SK-N-SH (cell line): ENCODE measurements around the gene AKT3.

Experiments used
- EZH2phosphoT487 ChIP-seq: fragments of 200-600 bp; sonication (generic); IDR thresholded peaks from 2 replicates; pipeline ENCODE4 v1.6.1; 2017; ENCODE audit warnings: low read depth, mixed run types, mild to moderate bottlenecking, antibody characterized with exemption, moderate library complexity, borderline replicate concordance
- GATA2 ChIP-seq: sonication (generic); formaldehyde crosslinking; IDR thresholded peaks from 2 replicates; pipeline ENCODE4 v1.5.0; 2020; ENCODE audit warnings: mild to moderate bottlenecking, missing genetic modification reagents
- JUND ChIP-seq: IDR thresholded peaks from 2 replicates; pipeline ENCODE4 v1.4.0; 2012
- MEF2A ChIP-seq: IDR thresholded peaks from 2 replicates; pipeline ENCODE4 v1.4.0; 2012; ENCODE audit warnings: low read depth, borderline replicate concordance
- POLR2AphosphoS5 ChIP-seq: IDR thresholded peaks from 2 replicates; pipeline ENCODE4 v1.6.1; 2012; ENCODE audit warnings: low read depth, low read length
- RCOR1 ChIP-seq: fragments of 150-350 bp; IDR thresholded peaks from 2 replicates; pipeline ENCODE4 v1.6.1; 2017; ENCODE audit warnings: antibody characterized with exemption, low read length
- RFX5 ChIP-seq: IDR thresholded peaks from 2 replicates; pipeline ENCODE4 v1.6.1; 2012; ENCODE audit warnings: mild to moderate bottlenecking, improper control_type of control experiment, low read length
- SIN3A ChIP-seq: IDR thresholded peaks from 2 replicates; pipeline ENCODE4 v1.6.1; 2012; ENCODE audit warnings: low read depth, mild to moderate bottlenecking, low read length, moderate library complexity, borderline replicate concordance
- TCF12 ChIP-seq: IDR thresholded peaks from 2 replicates; pipeline ENCODE4 v1.4.0; 2012
- TEAD4 ChIP-seq: IDR thresholded peaks from 2 replicates; pipeline ENCODE4 v1.4.0; 2012; ENCODE audit warnings: mild to moderate bottlenecking, borderline replicate concordance; ENCODE audit not compliant: insufficient read depth
- TF ChIP-seq, protein P1 (sequence below): fragments of 200-600 bp; sonication (generic); IDR thresholded peaks from 2 replicates; pipeline ENCODE4 v1.6.1; 2017; ENCODE audit warnings: antibody characterized with exemption, mild to moderate bottlenecking, moderate library complexity
- TF ChIP-seq, protein P2 (sequence below): fragments of 150-350 bp; IDR thresholded peaks from 2 replicates; pipeline ENCODE4 v1.6.1; 2016; ENCODE audit warnings: mild to moderate bottlenecking, low read depth, low read length
- TF ChIP-seq, protein P3 (sequence below): IDR thresholded peaks from 2 replicates; pipeline ENCODE4 v1.6.1; 2012; ENCODE audit warnings: mild to moderate bottlenecking, low read depth, low read length, moderate library complexity

DNA sequence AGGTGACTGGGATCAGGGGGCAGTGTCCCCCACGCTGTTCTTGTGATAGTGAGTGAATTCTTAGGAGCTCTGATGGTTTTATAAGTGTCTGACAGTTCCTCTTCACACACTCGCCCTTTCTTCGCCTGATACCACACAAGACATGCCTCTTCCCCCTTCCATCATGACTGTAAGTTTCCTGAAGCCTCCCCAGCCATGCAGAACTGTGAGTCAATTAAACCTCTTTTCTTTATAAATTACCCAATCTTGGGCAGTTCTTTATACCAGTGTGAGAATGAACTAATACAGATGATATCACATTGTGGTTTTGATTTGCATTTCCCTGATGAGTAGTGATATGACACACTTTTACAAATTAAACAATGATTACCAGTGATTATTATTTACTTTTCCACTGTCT is 229.9 kb downstream of the AKT3 start:
- no peak for TF ChIP-seq TCF12
- TF ChIP-seq, protein P1, sequence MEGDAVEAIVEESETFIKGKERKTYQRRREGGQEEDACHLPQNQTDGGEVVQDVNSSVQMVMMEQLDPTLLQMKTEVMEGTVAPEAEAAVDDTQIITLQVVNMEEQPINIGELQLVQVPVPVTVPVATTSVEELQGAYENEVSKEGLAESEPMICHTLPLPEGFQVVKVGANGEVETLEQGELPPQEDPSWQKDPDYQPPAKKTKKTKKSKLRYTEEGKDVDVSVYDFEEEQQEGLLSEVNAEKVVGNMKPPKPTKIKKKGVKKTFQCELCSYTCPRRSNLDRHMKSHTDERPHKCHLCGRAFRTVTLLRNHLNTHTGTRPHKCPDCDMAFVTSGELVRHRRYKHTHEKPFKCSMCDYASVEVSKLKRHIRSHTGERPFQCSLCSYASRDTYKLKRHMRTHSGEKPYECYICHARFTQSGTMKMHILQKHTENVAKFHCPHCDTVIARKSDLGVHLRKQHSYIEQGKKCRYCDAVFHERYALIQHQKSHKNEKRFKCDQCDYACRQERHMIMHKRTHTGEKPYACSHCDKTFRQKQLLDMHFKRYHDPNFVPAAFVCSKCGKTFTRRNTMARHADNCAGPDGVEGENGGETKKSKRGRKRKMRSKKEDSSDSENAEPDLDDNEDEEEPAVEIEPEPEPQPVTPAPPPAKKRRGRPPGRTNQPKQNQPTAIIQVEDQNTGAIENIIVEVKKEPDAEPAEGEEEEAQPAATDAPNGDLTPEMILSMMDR: no peak
- no peak for TF ChIP-seq SIN3A
- TF ChIP-seq TEAD4: no peak
- TF ChIP-seq POLR2AphosphoS5: no peak
- no peak for TF ChIP-seq RCOR1
- no peak for TF ChIP-seq RFX5
- TF ChIP-seq, protein P2, sequence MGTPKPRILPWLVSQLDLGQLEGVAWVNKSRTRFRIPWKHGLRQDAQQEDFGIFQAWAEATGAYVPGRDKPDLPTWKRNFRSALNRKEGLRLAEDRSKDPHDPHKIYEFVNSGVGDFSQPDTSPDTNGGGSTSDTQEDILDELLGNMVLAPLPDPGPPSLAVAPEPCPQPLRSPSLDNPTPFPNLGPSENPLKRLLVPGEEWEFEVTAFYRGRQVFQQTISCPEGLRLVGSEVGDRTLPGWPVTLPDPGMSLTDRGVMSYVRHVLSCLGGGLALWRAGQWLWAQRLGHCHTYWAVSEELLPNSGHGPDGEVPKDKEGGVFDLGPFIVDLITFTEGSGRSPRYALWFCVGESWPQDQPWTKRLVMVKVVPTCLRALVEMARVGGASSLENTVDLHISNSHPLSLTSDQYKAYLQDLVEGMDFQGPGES: no peak
- no peak for TF ChIP-seq EZH2phosphoT487
- TF ChIP-seq MEF2A: no peak
- TF ChIP-seq, protein P3, sequence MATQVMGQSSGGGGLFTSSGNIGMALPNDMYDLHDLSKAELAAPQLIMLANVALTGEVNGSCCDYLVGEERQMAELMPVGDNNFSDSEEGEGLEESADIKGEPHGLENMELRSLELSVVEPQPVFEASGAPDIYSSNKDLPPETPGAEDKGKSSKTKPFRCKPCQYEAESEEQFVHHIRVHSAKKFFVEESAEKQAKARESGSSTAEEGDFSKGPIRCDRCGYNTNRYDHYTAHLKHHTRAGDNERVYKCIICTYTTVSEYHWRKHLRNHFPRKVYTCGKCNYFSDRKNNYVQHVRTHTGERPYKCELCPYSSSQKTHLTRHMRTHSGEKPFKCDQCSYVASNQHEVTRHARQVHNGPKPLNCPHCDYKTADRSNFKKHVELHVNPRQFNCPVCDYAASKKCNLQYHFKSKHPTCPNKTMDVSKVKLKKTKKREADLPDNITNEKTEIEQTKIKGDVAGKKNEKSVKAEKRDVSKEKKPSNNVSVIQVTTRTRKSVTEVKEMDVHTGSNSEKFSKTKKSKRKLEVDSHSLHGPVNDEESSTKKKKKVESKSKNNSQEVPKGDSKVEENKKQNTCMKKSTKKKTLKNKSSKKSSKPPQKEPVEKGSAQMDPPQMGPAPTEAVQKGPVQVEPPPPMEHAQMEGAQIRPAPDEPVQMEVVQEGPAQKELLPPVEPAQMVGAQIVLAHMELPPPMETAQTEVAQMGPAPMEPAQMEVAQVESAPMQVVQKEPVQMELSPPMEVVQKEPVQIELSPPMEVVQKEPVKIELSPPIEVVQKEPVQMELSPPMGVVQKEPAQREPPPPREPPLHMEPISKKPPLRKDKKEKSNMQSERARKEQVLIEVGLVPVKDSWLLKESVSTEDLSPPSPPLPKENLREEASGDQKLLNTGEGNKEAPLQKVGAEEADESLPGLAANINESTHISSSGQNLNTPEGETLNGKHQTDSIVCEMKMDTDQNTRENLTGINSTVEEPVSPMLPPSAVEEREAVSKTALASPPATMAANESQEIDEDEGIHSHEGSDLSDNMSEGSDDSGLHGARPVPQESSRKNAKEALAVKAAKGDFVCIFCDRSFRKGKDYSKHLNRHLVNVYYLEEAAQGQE: no peak
- no peak for TF ChIP-seq JUND
- TF ChIP-seq GATA2 (CRISPR knock-in tag): no peak
